Astrocyte of the cerebellum (primary cell): ENCODE data around the gene HTT.

ENCODE experiments used
- DNase-seq: peaks from one replicate; pipeline ENCODE4 v3.0.0-alpha.2; 2011; ENCODE audit warnings: low read depth
- H3K4me3 ChIP-seq: 2 replicates; pipeline ENCODE4 v1.5.1; 2011; ENCODE audit warnings: mild to moderate bottlenecking, low read depth, low read length, moderate library complexity
- CTCF ChIP-seq: IDR thresholded peaks from 2 replicates; pipeline ENCODE4 v1.5.1; 2012; ENCODE audit warnings: low read length, low read depth, moderate library complexity, mild to moderate bottlenecking; ENCODE audit errors: missing control alignments
- in situ Hi-C: cut with HindIII; loops from 2 replicates; pipeline ENCODE4 v1.10.0; 2017; ENCODE audit warnings: low sequenced_read_pairs

HTT gene

GRCh38 chr4:3244002-3244401 is 169.5 kb downstream of the HTT start:
- H3K4me3 ChIP-seq: no peak overlapping the region
- in situ Hi-C loops: no loop called here
- no peak for DNase-seq
- no peak for TF ChIP-seq CTCF

- no peak for TF ChIP-seq CTCF
- in situ Hi-C loops: no loop called here
- no peak overlapping the region for H3K4me3 ChIP-seq
Observed at GRCh38 chr4:3244747-3245146, 170.3 kb downstream of the HTT start.

GRCh38 chr4:3245676-3246075 is 171.2 kb downstream of the HTT start:
- in situ Hi-C loops: no loop called here
- no peak for TF ChIP-seq CTCF
- no peak overlapping the region for H3K4me3 ChIP-seq
- no peak for DNase-seq

More at GRCh38 chr4:3244747-3245146, 170.3 kb downstream of the HTT start:
- no peak for DNase-seq

- DNase-seq: no peak
- TF ChIP-seq CTCF: no peak
- in situ Hi-C loops: no loop called here
- no peak overlapping the region for H3K4me3 ChIP-seq
Observed at GRCh38 chr4:3246458-3247398, 172.2 kb downstream of the HTT start.

GRCh38 chr4:3247399-3248177 is 173.1 kb downstream of the HTT start:
- no peak for TF ChIP-seq CTCF
- DNase-seq: no peak
- in situ Hi-C loops: no loop called here
- no peak overlapping the region for H3K4me3 ChIP-seq

- H3K4me3 ChIP-seq: no peak overlapping the region
- in situ Hi-C loops: no loop called here
- no peak for TF ChIP-seq CTCF
- no peak for DNase-seq
Observed at GRCh38 chr4:3248178-3248480, 173.6 kb downstream of the HTT start.
